Memory B cell (primary cell): ENCODE measurements around the gene DHX34.
A peak's percentile ranks its signal among the peaks of the same experiment; 100 is the strongest.
"Not testable (repeated sequence)": the region's sequence is repeated elsewhere in the genome, so short reads cannot be mapped to it uniquely, and the experiment has no call there.

Experiments used
- ATAC-seq: fragments of 150-1000 bp; cut with Tn5 transposase; 2 replicates; pipeline ENCODE4 v1.10.0; 2021; ENCODE audit warnings: low read depth, mild to moderate bottlenecking, moderate library complexity
- DNase-seq, 2 donors: peaks; one replicate each; pipeline ENCODE4 v3.0.0; 2022; ENCODE audit warnings: low spot score in 2 of 2
- H3K27ac Mint-ChIP-seq: one replicate; pipeline ENCODE4 v1.8.0; 2022; ENCODE audit warnings: mild to moderate bottlenecking, moderate library complexity, mixed read lengths
- H3K27me3 Mint-ChIP-seq: one replicate; pipeline ENCODE4 v1.8.0; 2022; ENCODE audit warnings: mixed read lengths
- H3K36me3 Mint-ChIP-seq: one replicate; pipeline ENCODE4 v1.8.0; 2022; ENCODE audit warnings: mild to moderate bottlenecking, mixed read lengths
- H3K4me1 Mint-ChIP-seq: one replicate; pipeline ENCODE4 v1.8.0; 2022; ENCODE audit warnings: mixed read lengths
- H3K4me3 Mint-ChIP-seq: one replicate; pipeline ENCODE4 v1.8.0; 2022; ENCODE audit warnings: mild to moderate bottlenecking, moderate library complexity, mixed read lengths
- H3K9me3 Mint-ChIP-seq: one replicate; pipeline ENCODE4 v1.8.0; 2022; ENCODE audit warnings: mixed read lengths

Gene DHX34

GRCh38 chr19:47341734-47342133 is 7.4 kb upstream of the DHX34 start:
- H3K4me3 Mint-ChIP-seq, result no peak overlapping the region

GRCh38 chr19:47343194-47343802 is 5.8 kb upstream of the DHX34 start:
- no peaks in the 10 kb centered on the region for H3K9me3 Mint-ChIP-seq
- no peak overlapping the region for H3K4me3 Mint-ChIP-seq
- H3K27me3 Mint-ChIP-seq, result peaks cover 6% of the 10 kb centered on the region
- peaks cover 2% of the 10 kb centered on the region for H3K4me1 Mint-ChIP-seq
- DNase-seq (no peak), ATAC-seq (no peak)
- H3K27ac Mint-ChIP-seq, result no peak overlapping the region
- H3K36me3 Mint-ChIP-seq, result peaks cover 8% of the 10 kb centered on the region

More at GRCh38 chr19:47341734-47342133, 7.4 kb upstream of the DHX34 start:
- ATAC-seq, result no peak
- no peak overlapping the region for H3K27ac Mint-ChIP-seq
- peaks cover 6% of the 10 kb centered on the region for H3K27me3 Mint-ChIP-seq
- H3K9me3 Mint-ChIP-seq, result no peaks in the 10 kb centered on the region
- peaks cover 8% of the 10 kb centered on the region for H3K36me3 Mint-ChIP-seq
- no peak for DNase-seq
- H3K4me1 Mint-ChIP-seq, result peaks cover 6% of the 10 kb centered on the region

GRCh38 chr19:47344425-47344824 is 4.7 kb upstream of the DHX34 start:
- H3K27me3 Mint-ChIP-seq, result peaks cover 6% of the 10 kb centered on the region
- no peaks in the 10 kb centered on the region for H3K9me3 Mint-ChIP-seq
- peaks cover 8% of the 10 kb centered on the region for H3K36me3 Mint-ChIP-seq
- ATAC-seq, result no peak
- no peak overlapping the region for H3K27ac Mint-ChIP-seq
- peaks cover 9% of the 10 kb centered on the region for H3K4me1 Mint-ChIP-seq
- DNase-seq, result no peak
- H3K4me3 Mint-ChIP-seq, result no peak overlapping the region

GRCh38 chr19:47346024-47346423 is 3.1 kb upstream of the DHX34 start:
- ATAC-seq, H3K4me3 Mint-ChIP-seq, DNase-seq, H3K9me3 Mint-ChIP-seq, H3K27ac Mint-ChIP-seq, H3K27me3 Mint-ChIP-seq: not testable (repeated sequence)
- Mint-ChIP-seq H3K36me3 (peaks cover 11% of the 10 kb centered on the region), H3K4me1 (peaks cover 17% of the 10 kb centered on the region)

- Mint-ChIP-seq H3K4me1 (peaks cover 27% of the 10 kb centered on the region), H3K27ac (peak overlapping the region; percentile 24), H3K27me3 (no peaks in the 10 kb centered on the region), H3K4me3 (peak overlapping the region; percentile 18), H3K36me3 (peaks cover 16% of the 10 kb centered on the region), H3K9me3 (no peaks in the 10 kb centered on the region)
- ATAC-seq (no peak), DNase-seq (no peak)
Observed at GRCh38 chr19:47350630-47351029, 1.5 kb downstream of the DHX34 start.

- Mint-ChIP-seq H3K36me3 (peaks cover 23% of the 10 kb centered on the region), H3K4me1 (peaks cover 27% of the 10 kb centered on the region), H3K27me3 (no peaks in the 10 kb centered on the region), H3K27ac (no peak overlapping the region), H3K9me3 (no peaks in the 10 kb centered on the region), H3K4me3 (no peak overlapping the region)
- DNase-seq (no peak), ATAC-seq (no peak)
Observed at GRCh38 chr19:47351548-47351947, 2.4 kb downstream of the DHX34 start.

- Mint-ChIP-seq H3K9me3 (no peaks in the 10 kb centered on the region), H3K4me3 (no peak overlapping the region), H3K4me1 (peaks cover 27% of the 10 kb centered on the region), H3K27ac (no peak overlapping the region), H3K36me3 (peaks cover 24% of the 10 kb centered on the region), H3K27me3 (no peaks in the 10 kb centered on the region)
- ATAC-seq, result no peak
- DNase-seq, result no peak
Observed at GRCh38 chr19:47352095-47352494, 3.0 kb downstream of the DHX34 start.

GRCh38 chr19:47353307-47353712 is 4.2 kb downstream of the DHX34 start:
- ATAC-seq, result no peak
- no peaks in the 10 kb centered on the region for H3K27me3 Mint-ChIP-seq
- peaks cover 27% of the 10 kb centered on the region for H3K4me1 Mint-ChIP-seq
- no peaks in the 10 kb centered on the region for H3K9me3 Mint-ChIP-seq
- no peak overlapping the region for H3K4me3 Mint-ChIP-seq
- H3K36me3 Mint-ChIP-seq, result peaks cover 33% of the 10 kb centered on the region
- no peak for DNase-seq
- H3K27ac Mint-ChIP-seq, result no peak overlapping the region

- Mint-ChIP-seq H3K9me3 (no peaks in the 10 kb centered on the region), H3K4me3 (no peak overlapping the region), H3K27ac (no peak overlapping the region), H3K27me3 (no peaks in the 10 kb centered on the region), H3K36me3 (peaks cover 46% of the 10 kb centered on the region), H3K4me1 (peaks cover 7% of the 10 kb centered on the region)
- ATAC-seq (no peak), DNase-seq (no peak)
Observed at GRCh38 chr19:47356900-47357299, 7.8 kb downstream of the DHX34 start.

GRCh38 chr19:47357788-47358680 is 8.9 kb downstream of the DHX34 start:
- Mint-ChIP-seq H3K27me3 (no peaks in the 10 kb centered on the region), H3K4me1 (peaks cover 4% of the 10 kb centered on the region), H3K36me3 (peaks cover 43% of the 10 kb centered on the region), H3K27ac (no peak overlapping the region), H3K4me3 (no peak overlapping the region), H3K9me3 (no peaks in the 10 kb centered on the region)
- no peak for ATAC-seq
- DNase-seq, result no peak

- Mint-ChIP-seq H3K9me3 (no peaks in the 10 kb centered on the region), H3K36me3 (peaks cover 47% of the 10 kb centered on the region), H3K27ac (no peak overlapping the region), H3K4me1 (peaks cover 4% of the 10 kb centered on the region), H3K4me3 (no peak overlapping the region), H3K27me3 (no peaks in the 10 kb centered on the region)
- ATAC-seq (no peak), DNase-seq (no peak)
Observed at GRCh38 chr19:47358936-47359335, 9.8 kb downstream of the DHX34 start.

- DNase-seq (no peak), ATAC-seq (no peak)
- Mint-ChIP-seq H3K4me3 (no peak overlapping the region), H3K4me1 (no peaks in the 10 kb centered on the region), H3K27me3 (no peaks in the 10 kb centered on the region), H3K9me3 (no peaks in the 10 kb centered on the region), H3K27ac (no peak overlapping the region), H3K36me3 (peaks cover 39% of the 10 kb centered on the region)
Observed at GRCh38 chr19:47362321-47362720, 13.2 kb downstream of the DHX34 start.

GRCh38 chr19:47363758-47364531 is 14.8 kb downstream of the DHX34 start:
- Mint-ChIP-seq H3K9me3 (no peaks in the 10 kb centered on the region), H3K36me3 (peaks cover 34% of the 10 kb centered on the region), H3K27me3 (no peaks in the 10 kb centered on the region), H3K27ac (no peak overlapping the region), H3K4me1 (no peaks in the 10 kb centered on the region), H3K4me3 (no peak overlapping the region)
- DNase-seq, result no peak
- ATAC-seq, result no peak

GRCh38 chr19:47365455-47365854 is 16.3 kb downstream of the DHX34 start:
- H3K36me3 Mint-ChIP-seq, result peaks cover 38% of the 10 kb centered on the region
- H3K9me3 Mint-ChIP-seq, ATAC-seq, H3K4me1 Mint-ChIP-seq, H3K27ac Mint-ChIP-seq, H3K4me3 Mint-ChIP-seq, DNase-seq, H3K27me3 Mint-ChIP-seq: not testable (repeated sequence)
